ENCODE data around the gene CAPS. TPM values are rescaled to one million over a fixed set of nuclear protein-coding genes. Genes with fewer than 3 reads are reported as not detected.
"Not testable (repeated sequence)": the region's sequence is repeated elsewhere in the genome, so short reads cannot be mapped to it uniquely, and the experiment has no call there.

Gene CAPS
- total RNA-seq, 1 experiment from 2014 or later: 0.92 TPM

- DNase-seq (ENCODE audit: low spot score): peak; percentile 91
- BruUV-seq (replicated peaks): no TSS peak
- no peak for TF ChIP-seq EZH2 (IDR thresholded peaks at IDR 0.05; ENCODE audit: borderline replicate concordance, low read depth, low read length, poor library complexity, severe bottlenecking)
- TF ChIP-seq CTCF (conservative IDR thresholded peaks at IDR 0.05; ENCODE audit: low read depth, low read length): 0 out of 2 replicates have a peak, but pooled peaks have one; percentile 16
- Histone ChIP-seq H3K27ac (ENCODE audit: low read depth, low read length, poor library complexity, severe bottlenecking) (peak overlapping the region; percentile 66), H3K4me1 (ENCODE audit: insufficient read depth, low read length, poor library complexity, severe bottlenecking) (peaks cover 32% of the 10 kb centered on the region), H3K36me3 (ENCODE audit: insufficient read depth, low read length, poor library complexity, severe bottlenecking) (no peaks in the 10 kb centered on the region), H3K27me3 (replicated peaks; ENCODE audit: insufficient read depth, low read depth, low read length, poor library complexity) (no peaks in the 10 kb centered on the region), H3K9me3 (ENCODE audit: low read depth, low read length, poor library complexity, severe bottlenecking) (no peaks in the 10 kb centered on the region), H3K4me3 (ENCODE audit: low read depth, low read length, poor library complexity, severe bottlenecking) (peak overlapping the region; percentile 11)
- intact Hi-C loops (cut with micrococcal nuclease; ENCODE audit: unreplicated experiment): no loop called here
- ChIA-PET POLR2A (ENCODE audit: low non-redundant PET) (interaction anchor here (0.7 kb wide), 1 partner anchor 11 kb away, joined by 3 read pairs; no protein-coding TSS in a partner anchor), CTCF (interaction anchor here (1.0 to 1.2 kb wide), 2 partner anchors 25 to 158 kb away, joined by 3 read pairs; no protein-coding TSS in a partner anchor)
Measured at GRCh38 chr19:5961969-5962945, 48.2 kb downstream of the CAPS start.

- DNase-seq (ENCODE audit: low spot score); H3K27me3 ChIP-seq (replicated peaks; ENCODE audit: insufficient read depth, low read depth, low read length, poor library complexity); H3K9me3 ChIP-seq (ENCODE audit: low read depth, low read length, poor library complexity, severe bottlenecking); BruUV-seq (replicated peaks); intact Hi-C loops (cut with micrococcal nuclease; ENCODE audit: unreplicated experiment); H3K4me3 ChIP-seq (ENCODE audit: low read depth, low read length, poor library complexity, severe bottlenecking); H3K36me3 ChIP-seq (ENCODE audit: insufficient read depth, low read length, poor library complexity, severe bottlenecking); CTCF ChIA-PET; POLR2A ChIA-PET (ENCODE audit: low non-redundant PET): not testable (repeated sequence)
- Histone ChIP-seq H3K27ac (ENCODE audit: low read depth, low read length, poor library complexity, severe bottlenecking) (peak overlapping the region; percentile 66), H3K4me1 (ENCODE audit: insufficient read depth, low read length, poor library complexity, severe bottlenecking) (peaks cover 42% of the 10 kb centered on the region)
Measured at GRCh38 chr19:5963259-5963658, 49.2 kb downstream of the CAPS start.

- no TSS peak for BruUV-seq (replicated peaks)
- H3K27me3 ChIP-seq (replicated peaks; ENCODE audit: insufficient read depth, low read depth, low read length, poor library complexity): no peaks in the 10 kb centered on the region
- ChIA-PET POLR2A (ENCODE audit: low non-redundant PET) (no interaction called here), CTCF (no interaction called here)
- no peaks in the 10 kb centered on the region for H3K36me3 ChIP-seq (ENCODE audit: insufficient read depth, low read length, poor library complexity, severe bottlenecking)
- H3K27ac ChIP-seq (ENCODE audit: low read depth, low read length, poor library complexity, severe bottlenecking): peak overlapping the region; percentile 66
- no peak for TF ChIP-seq CTCF (conservative IDR thresholded peaks at IDR 0.05; ENCODE audit: low read depth, low read length)
- TF ChIP-seq EZH2 (IDR thresholded peaks at IDR 0.05; ENCODE audit: borderline replicate concordance, low read depth, low read length, poor library complexity, severe bottlenecking): no peak
- H3K4me1 ChIP-seq (ENCODE audit: insufficient read depth, low read length, poor library complexity, severe bottlenecking): peaks cover 48% of the 10 kb centered on the region
- no peak overlapping the region for H3K4me3 ChIP-seq (ENCODE audit: low read depth, low read length, poor library complexity, severe bottlenecking)
- DNase-seq (ENCODE audit: low spot score): no peak
- intact Hi-C loops (cut with micrococcal nuclease; ENCODE audit: unreplicated experiment): no loop called here
- H3K9me3 ChIP-seq (ENCODE audit: low read depth, low read length, poor library complexity, severe bottlenecking): no peaks in the 10 kb centered on the region
Measured at GRCh38 chr19:5963855-5964254, 49.8 kb downstream of the CAPS start.
